Lower lobe of right lung (tissue), 2 donors: Measurements from ENCODE around the gene PDSS1. TPM values are rescaled to one million over a fixed set of nuclear protein-coding genes. Genes with fewer than 3 reads are reported as not detected.
"Not testable (repeated sequence)": the region's sequence is repeated elsewhere in the genome, so short reads cannot be mapped to it uniquely, and the experiment has no call there.

Experiments used
- ATAC-seq, 2 donors: fragments of 200-7000 bp; cut with Tn5 transposase; one replicate each; pipeline ENCODE4 v1.9.1; 2020 to 2022; ENCODE audit warnings: mild to moderate bottlenecking in 2 of 2, moderate library complexity in 2 of 2
- DNase-seq: peaks from one replicate; pipeline ENCODE4 v3.0.0-alpha.2; 2020
- H3K27ac ChIP-seq: fragments of 200-600 bp; one replicate; pipeline ENCODE4 v1.8.0; 2022
- H3K27me3 ChIP-seq: fragments of 200-600 bp; one replicate; pipeline ENCODE4 v1.8.0; 2022; ENCODE audit warnings: low read depth
- H3K36me3 ChIP-seq: fragments of 200-600 bp; one replicate; pipeline ENCODE4 v1.8.0; 2022; ENCODE audit warnings: mild to moderate bottlenecking
- H3K4me1 ChIP-seq: fragments of 200-600 bp; one replicate; pipeline ENCODE4 v1.8.0; 2022
- H3K4me3 ChIP-seq: fragments of 200-600 bp; one replicate; pipeline ENCODE4 v1.8.0; 2022; ENCODE audit warnings: mild to moderate bottlenecking
- H3K9me3 ChIP-seq: fragments of 200-600 bp; one replicate; pipeline ENCODE4 v1.8.0; 2022
- intact Hi-C: fragments of 100-400 bp; cut with DNase I; formaldehyde crosslinking; loops from one replicate; pipeline ENCODE4 v1.11.0; 2022
- long read RNA-seq: library from polyadenylated mRNA; unstranded; transcript quantifications from one replicate; pipeline ENCODE4 v2.0.0, GENCODE V29; 2021
- total RNA-seq: library from RNA; stranded (reverse); fragmentation: NEBNext Ultra II Directional; extraction: Animal tissue kit (Norgen Biotek cat#: 25700); gene quantifications from one replicate; pipeline ENCODE4 v1.2.1, GENCODE V29; 2021
- TF ChIP-seq, protein P1 (sequence below): fragments of 200-600 bp; IDR thresholded peaks from one replicate; pipeline ENCODE4 v1.8.0; 2022; ENCODE audit warnings: antibody characterized with exemption, mild to moderate bottlenecking
- donor health status: DM: no; HTN: yes; CAD: no; lungs with severe emphysema.

The PDSS1 gene, protein sequence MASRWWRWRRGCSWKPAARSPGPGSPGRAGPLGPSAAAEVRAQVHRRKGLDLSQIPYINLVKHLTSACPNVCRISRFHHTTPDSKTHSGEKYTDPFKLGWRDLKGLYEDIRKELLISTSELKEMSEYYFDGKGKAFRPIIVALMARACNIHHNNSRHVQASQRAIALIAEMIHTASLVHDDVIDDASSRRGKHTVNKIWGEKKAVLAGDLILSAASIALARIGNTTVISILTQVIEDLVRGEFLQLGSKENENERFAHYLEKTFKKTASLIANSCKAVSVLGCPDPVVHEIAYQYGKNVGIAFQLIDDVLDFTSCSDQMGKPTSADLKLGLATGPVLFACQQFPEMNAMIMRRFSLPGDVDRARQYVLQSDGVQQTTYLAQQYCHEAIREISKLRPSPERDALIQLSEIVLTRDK
- 6.4 TPM for total RNA-seq
- long read RNA-seq, transcript PDSS1-201 (12 exons, 1,626 nt), result major isoform, 5 of 9 reads
- long read RNA-seq, partial matches to known transcripts, result 1 of 9 reads
- long read RNA-seq, other reads (novel, unspliced or antisense), result 3 of 9 reads

DNA sequence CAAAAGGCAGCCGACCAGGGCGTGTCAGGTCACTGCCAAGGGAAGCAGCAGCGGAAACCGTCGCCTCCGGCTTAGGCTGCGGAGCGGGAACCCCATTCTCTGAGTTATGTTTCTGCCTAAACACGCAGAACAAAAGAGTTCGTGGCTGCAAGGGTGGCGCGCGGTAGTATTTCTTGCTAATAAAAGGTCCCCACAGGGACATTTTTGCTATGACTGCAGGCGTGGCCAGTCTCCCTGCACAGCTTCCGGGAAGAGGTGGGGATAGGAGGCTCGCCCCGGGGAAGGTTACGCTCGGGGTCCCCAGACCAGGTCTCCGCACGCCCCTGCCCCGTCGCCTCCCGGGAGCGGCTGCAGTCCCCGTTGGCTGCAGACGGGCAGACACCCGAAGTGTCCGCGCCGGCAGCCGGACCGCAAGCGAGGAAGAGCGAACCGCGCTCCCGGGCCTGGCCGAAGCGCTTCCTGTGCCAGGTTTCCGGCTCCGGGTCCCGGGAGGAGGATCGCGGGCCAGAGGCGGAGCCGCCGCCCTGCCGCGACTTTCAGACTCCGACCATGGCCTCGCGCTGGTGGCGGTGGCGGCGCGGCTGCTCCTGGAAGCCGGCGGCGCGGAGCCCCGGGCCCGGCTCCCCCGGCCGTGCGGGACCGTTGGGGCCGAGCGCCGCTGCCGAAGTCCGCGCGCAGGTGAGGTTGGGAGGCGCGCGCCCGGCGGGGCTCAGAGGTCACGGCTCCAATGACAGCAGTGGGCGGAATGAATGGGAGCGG is at the start of gene PDSS1:
TSS of gene PDSS1 (plus strand) at position 539 of the 759 bp plus-strand sequence. CDS start at position 550, 11 bp downstream.
- peak; percentile 90 for DNase-seq
- Histone ChIP-seq H3K9me3 (no peaks in the 10 kb centered on the region), H3K4me3 (peak within 1 kb of the TSS; percentile 95), H3K4me1 (peaks cover 25% of the 10 kb centered on the region), H3K27me3 (peaks cover 6% of the 10 kb centered on the region), H3K36me3 (no peaks in the 10 kb centered on the region), H3K27ac (peak within 1 kb of the TSS; percentile 96)
- TF ChIP-seq, protein P1, sequence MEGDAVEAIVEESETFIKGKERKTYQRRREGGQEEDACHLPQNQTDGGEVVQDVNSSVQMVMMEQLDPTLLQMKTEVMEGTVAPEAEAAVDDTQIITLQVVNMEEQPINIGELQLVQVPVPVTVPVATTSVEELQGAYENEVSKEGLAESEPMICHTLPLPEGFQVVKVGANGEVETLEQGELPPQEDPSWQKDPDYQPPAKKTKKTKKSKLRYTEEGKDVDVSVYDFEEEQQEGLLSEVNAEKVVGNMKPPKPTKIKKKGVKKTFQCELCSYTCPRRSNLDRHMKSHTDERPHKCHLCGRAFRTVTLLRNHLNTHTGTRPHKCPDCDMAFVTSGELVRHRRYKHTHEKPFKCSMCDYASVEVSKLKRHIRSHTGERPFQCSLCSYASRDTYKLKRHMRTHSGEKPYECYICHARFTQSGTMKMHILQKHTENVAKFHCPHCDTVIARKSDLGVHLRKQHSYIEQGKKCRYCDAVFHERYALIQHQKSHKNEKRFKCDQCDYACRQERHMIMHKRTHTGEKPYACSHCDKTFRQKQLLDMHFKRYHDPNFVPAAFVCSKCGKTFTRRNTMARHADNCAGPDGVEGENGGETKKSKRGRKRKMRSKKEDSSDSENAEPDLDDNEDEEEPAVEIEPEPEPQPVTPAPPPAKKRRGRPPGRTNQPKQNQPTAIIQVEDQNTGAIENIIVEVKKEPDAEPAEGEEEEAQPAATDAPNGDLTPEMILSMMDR, result no peak
- ATAC-seq, result peak; percentile 91 to 98
- intact Hi-C loops, result no loop called here

DNA sequence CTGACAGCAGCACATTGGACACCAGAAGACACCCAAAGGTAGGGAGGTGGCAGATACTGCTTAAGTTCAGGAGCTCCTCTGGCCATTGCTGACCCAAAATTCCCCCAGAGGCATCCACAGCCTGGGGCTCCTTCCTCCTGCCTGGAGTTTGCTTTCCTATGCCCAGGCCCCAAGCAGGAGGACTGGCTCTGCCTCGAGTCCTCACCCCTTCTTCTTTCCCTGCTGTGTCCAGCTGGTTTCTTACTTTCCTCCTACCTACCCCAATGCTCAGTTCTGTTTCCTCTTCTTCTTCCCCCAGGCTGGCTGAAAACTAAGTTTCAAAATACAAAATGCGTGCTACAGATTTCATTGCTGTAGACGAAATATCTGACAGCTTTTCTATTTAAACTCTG is 49.3 kb upstream of the PDSS1 start:
- intact Hi-C loops, H3K4me3 ChIP-seq, H3K4me1 ChIP-seq, H3K27me3 ChIP-seq, H3K9me3 ChIP-seq, DNase-seq, H3K36me3 ChIP-seq, ATAC-seq, H3K27ac ChIP-seq: not testable (repeated sequence)

DNA sequence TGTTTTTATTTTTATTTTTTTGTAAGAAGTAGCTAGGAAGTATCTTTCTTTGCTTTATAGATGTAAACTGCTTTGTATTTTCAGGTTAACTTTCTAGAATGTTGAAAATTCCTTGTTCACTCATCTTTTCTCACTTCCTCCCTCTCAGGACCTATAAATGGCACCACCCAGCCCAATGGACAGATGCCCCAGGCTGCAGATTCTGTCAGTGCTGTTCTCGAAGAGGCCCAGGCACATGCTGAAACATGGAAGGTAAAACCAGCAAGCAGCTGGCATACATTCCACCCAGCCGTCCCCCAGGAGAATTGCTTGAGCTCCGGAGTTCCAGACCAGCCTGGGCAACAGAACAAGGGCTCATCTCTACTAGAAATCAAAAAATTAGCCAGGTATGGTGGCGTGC is 47.1 kb upstream of the PDSS1 start:
- H3K27me3 ChIP-seq, result no peaks in the 10 kb centered on the region
- intact Hi-C loops, result no loop called here
- H3K36me3 ChIP-seq, result no peaks in the 10 kb centered on the region
- DNase-seq (no peak), ATAC-seq (no peak)
- no peaks in the 10 kb centered on the region for H3K4me1 ChIP-seq
- TF ChIP-seq, protein P1, result no peak
- no peak overlapping the region for H3K27ac ChIP-seq
- no peak overlapping the region for H3K4me3 ChIP-seq
- H3K9me3 ChIP-seq, result no peaks in the 10 kb centered on the region

DNA sequence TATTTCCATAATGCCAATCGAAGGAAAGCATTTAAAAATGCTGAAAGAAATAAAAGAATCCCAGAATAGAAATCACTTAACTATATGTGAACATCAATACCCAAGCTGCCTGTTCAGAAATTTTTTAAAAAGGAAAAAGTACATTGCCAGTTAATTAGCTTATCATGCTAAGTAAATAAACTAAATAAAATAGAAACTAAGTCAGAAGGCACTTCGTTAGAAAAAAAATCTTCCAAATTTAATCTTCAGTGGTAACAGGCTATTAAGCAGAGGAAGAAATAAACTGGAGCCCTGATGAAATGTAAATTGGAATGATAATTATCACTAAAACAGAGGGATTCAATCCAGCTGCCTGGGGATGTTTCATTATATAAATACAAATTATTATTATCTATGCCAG is 46.0 kb upstream of the PDSS1 start:
- DNase-seq, H3K36me3 ChIP-seq, H3K27me3 ChIP-seq, intact Hi-C loops, H3K27ac ChIP-seq, H3K4me3 ChIP-seq, H3K4me1 ChIP-seq, H3K9me3 ChIP-seq, ATAC-seq: not testable (repeated sequence)

DNA sequence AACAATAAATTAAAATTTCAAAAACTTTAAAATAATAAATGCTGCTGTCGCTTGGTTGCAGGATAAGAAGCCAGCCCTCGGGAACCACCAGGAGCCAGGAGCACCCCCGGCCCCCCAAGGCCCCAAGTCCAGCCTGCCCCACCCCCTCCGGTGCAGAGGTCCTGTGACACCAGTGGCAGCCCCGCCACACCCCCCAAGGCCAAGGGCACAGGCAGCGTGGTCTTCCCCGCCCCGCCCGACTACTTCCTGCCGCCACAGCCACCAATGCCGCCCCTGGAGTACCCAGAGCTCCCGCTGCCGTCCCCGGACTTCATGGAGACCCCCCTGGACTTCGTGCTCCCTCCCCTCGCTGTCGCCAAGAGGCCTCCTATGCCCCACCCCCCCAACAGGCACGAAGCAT is 44.5 kb upstream of the PDSS1 start:
- H3K27ac ChIP-seq, result no peak overlapping the region
- TF ChIP-seq, protein P1, result no peak
- no peak overlapping the region for H3K4me3 ChIP-seq
- intact Hi-C loops, result no loop called here
- no peaks in the 10 kb centered on the region for H3K4me1 ChIP-seq
- DNase-seq (no peak), ATAC-seq (no peak)
- H3K27me3 ChIP-seq, result no peaks in the 10 kb centered on the region
- H3K36me3 ChIP-seq, result no peaks in the 10 kb centered on the region
- no peaks in the 10 kb centered on the region for H3K9me3 ChIP-seq

DNA sequence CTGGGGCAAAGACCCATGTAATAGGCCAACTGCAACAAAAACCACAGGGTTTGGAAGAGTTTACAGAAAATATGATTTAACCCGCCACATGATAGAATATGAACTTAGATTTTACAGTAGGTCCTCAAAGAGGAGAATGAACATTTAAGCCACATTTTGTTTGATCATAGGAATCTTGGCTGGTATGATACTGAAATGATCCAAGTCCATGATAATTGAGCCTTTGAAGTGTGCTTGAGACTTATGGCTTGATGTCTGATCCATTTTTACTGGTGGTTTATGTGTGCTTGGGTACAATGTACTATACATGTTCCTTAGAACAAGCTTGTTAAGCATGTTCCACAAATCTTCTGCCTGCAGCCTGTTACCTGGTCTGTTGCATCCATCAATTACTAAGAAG is 41.8 kb upstream of the PDSS1 start:
- DNase-seq (no peak), ATAC-seq (no peak)
- Histone ChIP-seq H3K9me3 (no peaks in the 10 kb centered on the region), H3K27ac (no peak overlapping the region), H3K36me3 (no peaks in the 10 kb centered on the region), H3K4me3 (no peak overlapping the region), H3K27me3 (no peaks in the 10 kb centered on the region), H3K4me1 (no peaks in the 10 kb centered on the region)
- intact Hi-C loops, result no loop called here
- TF ChIP-seq, protein P1, result no peak
